ENCODE data around the gene PRICKLE1. TPM values are rescaled to one million over a fixed set of nuclear protein-coding genes. Genes with fewer than 3 reads are reported as not detected.

The PRICKLE1 gene
- total and polyA plus RNA-seq, 2 donors: 8.9 to 59.7 TPM

DNA sequence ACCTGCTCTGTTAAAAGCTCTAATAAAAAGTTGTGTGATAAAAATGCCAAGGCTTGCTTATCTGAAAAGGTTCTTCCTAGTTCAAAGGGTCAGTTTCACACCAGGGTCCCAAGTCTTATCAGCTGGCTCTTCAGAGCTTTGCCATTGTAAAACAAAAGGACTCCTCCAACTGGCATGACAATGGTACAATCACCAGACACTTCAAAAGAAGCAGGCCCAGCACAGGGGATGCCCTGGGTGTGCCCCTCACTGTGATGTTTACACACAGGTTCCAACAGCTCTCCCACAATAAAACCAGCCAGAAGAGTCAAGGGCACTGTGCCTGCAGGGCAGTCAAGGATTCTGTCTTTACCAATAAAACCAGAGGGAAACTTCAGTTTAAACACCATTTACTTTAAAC is 78.7 kb downstream of the PRICKLE1 start:
- H3K4me1 ChIP-seq (ENCODE audit: insufficient read depth): no peaks in the 10 kb centered on the region
- DNase-seq (ENCODE audit: extremely low spot score): no peak
- no peak overlapping the region for H3K4me3 ChIP-seq (ENCODE audit: low read depth, low read length)

DNA sequence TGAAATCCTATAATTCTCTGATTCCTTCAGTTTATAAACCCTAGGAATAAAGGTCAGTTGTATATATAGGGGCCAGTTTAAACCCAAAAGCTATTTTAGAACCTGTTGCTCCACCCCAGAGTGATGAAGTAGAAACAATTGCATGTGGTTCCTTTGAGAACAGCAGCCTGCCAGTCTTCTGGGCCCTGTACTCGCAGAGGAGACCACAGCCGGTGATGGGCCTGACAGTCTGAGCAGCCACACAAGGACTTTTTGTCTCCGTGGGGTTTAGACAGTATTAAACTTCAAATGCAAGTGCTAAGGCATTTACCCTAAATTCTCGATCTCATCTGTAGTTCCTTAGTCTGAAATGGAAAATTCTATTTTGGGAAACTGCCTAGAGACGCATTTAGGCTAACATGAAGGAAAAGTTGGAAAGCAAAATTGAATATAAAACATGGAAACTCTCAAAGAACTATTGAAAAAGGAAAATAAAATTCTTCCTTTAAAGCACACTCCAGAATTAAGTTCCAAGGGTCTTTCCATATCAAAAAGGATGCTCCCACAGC is 80.6 kb downstream of the PRICKLE1 start:
- Histone ChIP-seq H3K36me3 (ENCODE audit: insufficient read depth) (no peaks in the 10 kb centered on the region), H3K4me1 (ENCODE audit: insufficient read depth) (no peaks in the 10 kb centered on the region), H3K4me3 (ENCODE audit: low read depth, low read length) (no peak overlapping the region), H3K27ac (ENCODE audit: low read depth) (no peak overlapping the region)
- no peak for DNase-seq (ENCODE audit: extremely low spot score)
- 38% methylated on average over 5 of the region's 5 CpGs for whole genome bisulfite sequencing

More for the DNA sequence above, 78.7 kb downstream of the PRICKLE1 start:
- H3K27ac ChIP-seq (ENCODE audit: low read depth): no peak overlapping the region
- H3K36me3 ChIP-seq (ENCODE audit: insufficient read depth): no peaks in the 10 kb centered on the region

DNA sequence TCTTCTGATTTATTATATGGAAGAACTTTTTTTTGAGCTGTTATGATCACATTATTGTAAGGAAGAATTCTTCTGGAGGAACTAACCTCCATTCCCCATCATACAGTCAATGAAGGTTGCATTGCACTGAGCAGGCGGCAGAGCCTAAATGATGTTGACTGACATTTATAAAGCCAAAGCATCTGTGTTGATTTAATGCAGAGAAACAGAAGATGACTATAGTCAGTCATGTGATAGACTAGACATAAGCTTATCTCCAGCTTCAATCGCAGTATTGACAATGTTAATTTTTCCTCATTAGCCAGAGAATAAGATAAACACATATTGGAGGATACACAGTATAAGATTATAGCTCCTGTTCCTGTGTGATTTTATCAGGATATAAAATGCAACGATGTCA is 82.0 kb downstream of the PRICKLE1 start:
- no peaks in the 10 kb centered on the region for H3K4me1 ChIP-seq (ENCODE audit: insufficient read depth)
- no peaks in the 10 kb centered on the region for H3K36me3 ChIP-seq (ENCODE audit: insufficient read depth)
- H3K4me3 ChIP-seq (ENCODE audit: low read depth, low read length): no peak overlapping the region
- 80% methylated on average over 3 of the region's 3 CpGs for WGBS
- DNase-seq (ENCODE audit: extremely low spot score): no peak
- H3K27ac ChIP-seq (ENCODE audit: low read depth): no peak overlapping the region

DNA sequence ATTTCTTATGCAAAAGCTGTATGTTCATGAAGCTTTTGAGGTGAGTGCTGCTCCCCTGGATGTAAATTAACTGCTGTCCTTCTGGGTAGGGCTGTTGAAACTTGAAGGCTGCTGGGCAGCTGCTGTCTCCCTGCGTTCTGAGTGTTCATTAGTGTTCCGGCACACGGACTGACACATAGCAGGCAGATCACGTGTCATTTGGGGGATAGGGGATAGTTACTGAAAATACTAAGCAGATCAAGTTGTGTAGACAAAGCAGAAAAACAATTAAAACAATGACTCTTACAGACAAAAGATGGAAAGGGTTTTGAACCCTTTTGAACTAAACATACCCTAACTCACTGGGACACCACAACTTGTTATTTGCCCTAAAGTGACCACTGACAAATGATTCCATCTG is 82.5 kb downstream of the PRICKLE1 start:
- WGBS: 79% methylated on average over 4 of the region's 4 CpGs
- Histone ChIP-seq H3K4me3 (ENCODE audit: low read depth, low read length) (no peak overlapping the region), H3K36me3 (ENCODE audit: insufficient read depth) (no peaks in the 10 kb centered on the region), H3K27ac (ENCODE audit: low read depth) (no peak overlapping the region), H3K4me1 (ENCODE audit: insufficient read depth) (no peaks in the 10 kb centered on the region)
- no peak for DNase-seq (ENCODE audit: extremely low spot score)

DNA sequence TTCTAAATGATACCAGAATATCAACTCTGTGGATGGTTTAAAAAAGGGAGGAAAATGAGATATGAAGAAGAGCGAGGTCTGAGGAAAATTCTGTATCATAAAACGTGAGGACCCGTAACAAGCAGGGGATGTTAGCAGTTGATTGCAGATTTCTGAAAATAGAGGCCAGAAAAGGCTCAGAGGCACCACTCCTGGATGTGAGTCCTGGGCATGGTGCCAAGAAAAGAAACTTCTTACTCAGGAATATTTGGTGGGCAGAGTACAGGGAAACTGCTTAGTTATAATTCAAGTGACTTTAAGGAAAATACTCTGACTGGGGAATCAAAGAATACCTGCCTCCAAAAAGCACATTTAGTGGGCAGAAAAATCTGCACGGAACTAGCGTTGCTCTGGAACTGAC is 85.5 kb downstream of the PRICKLE1 start:
- no peak overlapping the region for H3K27ac ChIP-seq (ENCODE audit: low read depth)
- 53% methylated on average over 5 of the region's 5 CpGs for WGBS
- H3K4me1 ChIP-seq (ENCODE audit: insufficient read depth): no peaks in the 10 kb centered on the region
- H3K36me3 ChIP-seq (ENCODE audit: insufficient read depth): no peaks in the 10 kb centered on the region
- no peak overlapping the region for H3K4me3 ChIP-seq (ENCODE audit: low read depth, low read length)
- DNase-seq (ENCODE audit: extremely low spot score): no peak

DNA sequence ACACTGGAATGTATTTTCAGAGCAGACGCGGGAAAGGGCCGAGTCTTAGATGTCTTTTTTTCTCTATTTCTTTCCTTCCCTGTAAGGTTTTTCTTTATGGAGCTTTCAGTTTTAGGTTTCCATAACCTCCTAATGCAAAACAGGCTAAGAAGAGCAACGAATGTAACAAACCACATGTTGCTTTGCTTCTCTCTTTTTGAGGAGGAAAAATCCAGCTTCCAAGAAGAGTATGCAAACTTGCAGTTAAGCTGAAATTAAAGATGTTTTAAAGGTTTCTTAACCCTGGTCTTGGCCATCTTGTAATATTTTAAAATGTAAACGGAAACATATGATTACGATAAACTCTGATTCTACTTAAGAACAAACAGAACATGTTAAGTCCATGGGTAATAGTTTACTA is 86.9 kb downstream of the PRICKLE1 start:
- Histone ChIP-seq H3K4me3 (ENCODE audit: low read depth, low read length) (no peak overlapping the region), H3K27ac (ENCODE audit: low read depth) (no peak overlapping the region), H3K36me3 (ENCODE audit: insufficient read depth) (no peaks in the 10 kb centered on the region), H3K4me1 (ENCODE audit: insufficient read depth) (no peaks in the 10 kb centered on the region)
- WGBS: 57% methylated on average over 6 of the region's 6 CpGs
- DNase-seq (ENCODE audit: extremely low spot score): no peak

DNA sequence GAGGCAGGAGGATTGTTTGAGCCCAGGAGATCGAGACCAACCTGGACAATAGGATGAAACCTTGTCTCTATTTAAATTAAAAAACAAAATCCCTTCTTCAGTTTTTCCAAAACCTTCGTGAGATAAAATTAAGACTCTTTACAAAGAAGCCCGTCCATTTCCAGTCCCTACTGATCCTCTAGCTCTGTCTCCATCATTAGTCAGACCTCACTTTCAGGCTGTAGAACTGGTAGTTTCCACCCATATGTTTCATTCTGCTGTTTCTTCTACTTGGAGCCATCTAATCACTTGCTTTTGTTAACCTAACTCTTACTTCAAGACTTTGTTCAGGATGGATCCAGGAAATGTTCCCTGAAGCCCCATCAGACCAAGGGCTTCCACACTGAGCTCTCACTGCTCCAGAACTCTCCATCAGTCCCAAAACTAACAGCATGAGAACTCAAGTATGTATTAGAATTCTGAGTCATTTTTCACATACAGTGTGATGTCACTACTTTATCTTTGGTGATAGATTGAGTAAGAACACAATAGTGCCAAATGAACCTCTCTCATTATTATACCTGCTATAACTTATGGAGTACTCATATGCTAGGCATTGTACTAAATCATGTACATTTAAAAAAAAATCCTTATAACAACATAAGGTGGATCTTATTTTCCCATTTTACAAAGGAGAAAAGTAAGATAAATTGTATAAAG is 90.8 kb downstream of the PRICKLE1 start:
- DNase-seq (ENCODE audit: extremely low spot score): no peak
- H3K27ac ChIP-seq (ENCODE audit: low read depth): no peak overlapping the region
- no peaks in the 10 kb centered on the region for H3K4me1 ChIP-seq (ENCODE audit: insufficient read depth)
- H3K4me3 ChIP-seq (ENCODE audit: low read depth, low read length): no peak overlapping the region
- no peaks in the 10 kb centered on the region for H3K36me3 ChIP-seq (ENCODE audit: insufficient read depth)
- WGBS: 94% methylated on average over 3 of the region's 3 CpGs

DNA sequence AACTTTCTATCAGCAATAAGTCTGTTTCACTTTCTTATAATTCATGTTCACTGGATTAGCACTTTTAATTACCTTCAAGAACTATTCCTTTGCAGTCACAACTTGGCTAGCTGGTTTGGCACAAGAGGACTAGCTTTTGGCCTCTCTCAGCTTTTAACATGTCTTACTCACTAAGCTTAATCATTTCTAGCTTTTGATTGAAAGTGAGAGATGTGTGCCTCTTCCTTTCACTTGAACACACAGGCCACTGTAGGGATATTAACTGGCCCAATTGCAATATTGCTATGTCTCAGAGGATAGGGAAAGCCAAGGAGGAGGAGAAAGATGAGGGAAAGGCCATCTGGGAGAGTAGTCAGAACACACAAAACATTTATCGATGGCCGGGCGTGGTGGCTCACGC is 92.7 kb downstream of the PRICKLE1 start:
- H3K4me3 ChIP-seq (ENCODE audit: low read depth, low read length): no peak overlapping the region
- no peak overlapping the region for H3K27ac ChIP-seq (ENCODE audit: low read depth)
- H3K36me3 ChIP-seq (ENCODE audit: insufficient read depth): no peaks in the 10 kb centered on the region
- no peak for DNase-seq (ENCODE audit: extremely low spot score)
- H3K4me1 ChIP-seq (ENCODE audit: insufficient read depth): no peaks in the 10 kb centered on the region
- 97% methylated on average over 4 of the region's 4 CpGs for WGBS

DNA sequence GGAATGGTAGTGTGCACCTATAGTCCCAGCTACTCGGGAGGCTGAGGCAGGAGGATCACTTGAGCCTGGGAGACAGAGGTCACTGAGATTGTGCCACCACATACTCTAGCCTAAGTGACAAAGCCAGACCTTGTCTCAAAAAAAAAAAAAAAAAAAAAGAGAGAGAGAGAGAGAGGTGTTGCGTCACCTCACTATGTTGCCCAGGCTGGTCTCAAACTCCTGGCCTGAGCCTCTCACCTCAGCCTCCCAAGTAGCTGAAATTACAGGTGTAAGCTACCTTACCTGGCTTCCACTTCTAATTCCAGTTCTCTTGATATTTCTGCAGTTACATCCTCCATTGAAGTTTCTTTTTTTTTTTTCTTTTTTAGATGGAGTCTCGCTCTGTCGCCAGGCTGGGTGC is 94.3 kb downstream of the PRICKLE1 start:
- Histone ChIP-seq H3K36me3 (ENCODE audit: insufficient read depth) (no peaks in the 10 kb centered on the region), H3K27ac (ENCODE audit: low read depth) (no peak overlapping the region), H3K4me1 (ENCODE audit: insufficient read depth) (no peaks in the 10 kb centered on the region), H3K4me3 (ENCODE audit: low read depth, low read length) (no peak overlapping the region)
- 95% methylated on average over 4 of the region's 4 CpGs for WGBS
- DNase-seq (ENCODE audit: extremely low spot score): no peak

DNA sequence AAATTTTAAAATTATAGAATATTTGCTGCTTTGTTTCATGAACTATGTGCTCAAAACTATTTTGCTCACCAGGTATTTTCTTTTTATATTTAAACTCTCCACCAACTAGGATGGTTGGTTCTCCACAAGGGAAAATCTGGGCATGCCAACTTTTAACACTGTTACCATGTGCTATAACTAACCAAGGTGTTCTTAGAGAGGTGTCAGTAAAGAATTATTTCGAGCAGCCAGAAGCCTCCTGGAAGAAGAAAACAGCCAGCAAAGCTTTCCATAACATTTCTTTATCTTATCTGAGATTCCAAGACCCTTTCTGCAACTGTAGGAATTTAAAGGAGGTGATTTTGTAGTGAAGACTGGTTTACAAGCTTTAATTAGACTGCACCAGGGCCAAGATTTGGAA is 97.3 kb downstream of the PRICKLE1 start:
- 45% methylated on average over 1 of the region's 1 CpG for WGBS
- Histone ChIP-seq H3K4me1 (ENCODE audit: insufficient read depth) (no peaks in the 10 kb centered on the region), H3K27ac (ENCODE audit: low read depth) (no peak overlapping the region), H3K4me3 (ENCODE audit: low read depth, low read length) (no peak overlapping the region), H3K36me3 (ENCODE audit: insufficient read depth) (no peaks in the 10 kb centered on the region)
- DNase-seq (ENCODE audit: extremely low spot score): no peak

DNA sequence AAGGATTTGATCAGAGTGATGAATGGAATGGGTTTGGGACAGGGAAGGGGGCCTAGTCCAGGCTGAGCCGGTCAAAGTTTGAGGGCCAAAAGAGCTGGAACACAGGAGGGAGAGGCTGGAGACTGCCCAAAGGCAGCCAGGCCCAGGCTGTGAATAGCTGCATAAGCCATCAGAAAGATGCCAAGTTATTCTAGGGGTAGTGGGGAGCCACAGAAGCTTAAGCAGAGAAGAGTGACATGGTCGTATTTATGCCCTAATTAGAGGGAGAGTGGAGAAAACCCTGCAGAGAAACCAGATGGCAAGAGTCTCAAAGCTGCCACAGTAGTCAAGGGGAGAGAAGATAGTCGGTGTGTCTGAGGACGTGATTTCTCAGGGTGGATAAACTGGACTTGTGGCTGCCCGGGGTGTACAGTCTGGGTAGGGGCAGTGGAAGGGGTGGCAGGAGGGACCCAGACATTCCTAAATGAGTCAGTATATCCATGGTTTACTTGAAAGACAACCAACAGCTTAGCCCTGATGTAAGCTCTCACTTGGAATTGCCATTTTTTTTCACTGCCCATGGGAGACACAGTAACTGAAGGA is 99.2 kb downstream of the PRICKLE1 start:
- no peaks in the 10 kb centered on the region for H3K36me3 ChIP-seq (ENCODE audit: insufficient read depth)
- WGBS: 89% methylated on average over 5 of the region's 5 CpGs
- DNase-seq (ENCODE audit: extremely low spot score): no peak
- H3K4me1 ChIP-seq (ENCODE audit: insufficient read depth): no peaks in the 10 kb centered on the region
- H3K27ac ChIP-seq (ENCODE audit: low read depth): no peak overlapping the region
- no peak overlapping the region for H3K4me3 ChIP-seq (ENCODE audit: low read depth, low read length)

DNA sequence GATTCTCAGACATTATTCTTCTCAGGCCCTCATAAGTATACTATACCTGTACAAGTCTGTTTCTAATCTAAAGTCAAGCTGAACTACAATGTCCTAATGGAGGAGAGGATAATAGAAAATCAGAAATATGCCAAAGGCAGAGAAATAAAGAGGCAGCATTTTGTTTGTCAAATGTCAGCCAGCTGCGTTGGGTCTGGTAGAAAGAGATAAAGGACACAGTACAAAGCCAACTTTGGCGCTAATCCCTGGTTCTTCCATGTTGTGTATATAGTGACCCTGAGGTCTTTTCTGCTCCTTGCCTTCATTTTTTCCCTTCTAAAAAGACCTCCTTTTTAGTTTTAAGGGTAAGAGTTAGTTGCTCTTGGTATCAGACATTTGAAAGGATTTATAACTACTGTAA is 103.1 kb downstream of the PRICKLE1 start:
- WGBS: 50% methylated on average over 2 of the region's 2 CpGs
- Histone ChIP-seq H3K36me3 (ENCODE audit: insufficient read depth) (no peaks in the 10 kb centered on the region), H3K4me1 (ENCODE audit: insufficient read depth) (no peaks in the 10 kb centered on the region), H3K4me3 (ENCODE audit: low read depth, low read length) (no peak overlapping the region), H3K27ac (ENCODE audit: low read depth) (no peak overlapping the region)
- DNase-seq (ENCODE audit: extremely low spot score): no peak

DNA sequence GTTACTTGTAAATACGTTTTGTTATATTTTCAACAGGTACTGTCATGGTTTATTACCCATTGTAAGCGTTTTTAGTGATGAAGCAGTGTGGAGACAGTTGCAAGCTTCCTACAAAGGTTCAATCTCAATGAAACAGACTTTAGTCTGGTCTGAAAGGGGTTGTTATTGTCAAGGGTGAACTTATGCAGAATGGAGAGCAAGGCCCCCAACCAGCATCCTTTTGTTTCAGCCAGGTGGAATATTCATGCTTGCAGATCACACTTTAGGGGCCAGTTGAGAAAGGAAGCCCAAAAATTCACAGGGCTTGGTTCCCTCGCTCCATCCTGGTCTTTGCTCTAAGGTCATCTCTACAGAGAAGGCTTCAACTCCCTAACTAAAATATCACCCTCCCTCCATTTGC is 103.7 kb downstream of the PRICKLE1 start:
- no peak for DNase-seq (ENCODE audit: extremely low spot score)
- WGBS: 87% methylated on average over 3 of the region's 3 CpGs
- Histone ChIP-seq H3K4me1 (ENCODE audit: insufficient read depth) (no peaks in the 10 kb centered on the region), H3K4me3 (ENCODE audit: low read depth, low read length) (no peak overlapping the region), H3K27ac (ENCODE audit: low read depth) (no peak overlapping the region), H3K36me3 (ENCODE audit: insufficient read depth) (no peaks in the 10 kb centered on the region)

DNA sequence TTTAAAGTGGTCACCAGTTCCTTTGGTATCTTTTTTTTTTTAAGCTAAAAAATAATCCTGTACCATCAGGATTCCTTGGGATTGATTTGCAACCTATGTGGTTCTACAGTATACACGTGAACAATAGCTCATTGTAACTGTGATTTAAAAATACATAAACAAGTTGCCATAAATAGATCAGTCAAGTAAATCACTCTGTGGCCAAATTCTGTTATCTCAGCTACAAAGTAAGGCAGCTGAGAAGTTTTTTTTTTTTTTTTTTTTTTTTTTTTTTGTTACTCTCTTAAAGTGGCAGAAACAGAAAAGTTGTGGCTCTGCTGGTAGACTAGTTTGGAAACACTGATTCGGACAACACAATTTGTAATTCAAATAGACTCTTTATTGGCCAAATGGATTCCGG is 104.5 kb downstream of the PRICKLE1 start:
- no peak for DNase-seq (ENCODE audit: extremely low spot score)
- H3K27ac ChIP-seq (ENCODE audit: low read depth): no peak overlapping the region
- 42% methylated on average over 3 of the region's 3 CpGs for WGBS
- H3K4me1 ChIP-seq (ENCODE audit: insufficient read depth): no peaks in the 10 kb centered on the region
- H3K4me3 ChIP-seq (ENCODE audit: low read depth, low read length): no peak overlapping the region
- H3K36me3 ChIP-seq (ENCODE audit: insufficient read depth): no peaks in the 10 kb centered on the region
